Measurements from ENCODE around the gene MAN2B2. TPM values are rescaled to one million over a fixed set of nuclear protein-coding genes. Genes with fewer than 3 reads are reported as not detected.

MAN2B2 gene
- total RNA-seq, 4 donors from 2014 or later = 9.0 to 23.3 (median 14.3) TPM

DNA sequence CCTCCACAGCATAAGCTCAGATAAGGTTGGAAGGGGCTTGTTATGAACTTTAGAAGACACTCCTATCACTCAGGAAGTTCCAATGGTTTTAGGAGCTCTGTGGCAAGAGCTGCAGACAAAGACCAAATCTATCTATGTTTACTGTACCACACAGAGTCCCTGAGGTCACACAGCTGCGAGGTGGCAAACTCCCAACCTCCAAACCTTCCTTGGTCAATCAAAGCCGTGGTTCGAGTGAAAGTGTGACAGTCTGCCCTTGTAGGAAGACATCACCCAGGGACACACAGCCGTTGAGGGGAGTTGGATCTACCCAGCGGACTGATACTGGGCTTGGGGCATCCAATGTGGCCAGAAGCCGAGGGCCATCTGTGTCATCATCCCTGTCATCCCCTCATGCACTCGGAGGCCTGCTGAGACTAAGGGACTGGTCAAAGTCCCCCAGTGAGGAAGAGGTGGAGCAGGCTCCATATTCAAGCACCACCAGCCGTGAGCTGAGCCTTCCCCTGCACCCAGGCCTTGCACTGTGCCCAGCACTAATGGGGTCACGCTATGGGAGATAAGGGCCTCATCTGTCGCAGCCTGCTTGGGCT, 26.8 kb downstream of the MAN2B2 start:
- WGBS, 2 donors = 75 to 79% methylated on average over 8 to 9 of the region's 10 CpGs
- no peak for TF ChIP-seq POLR2A (IDR thresholded peaks at IDR 0.05)
- TF ChIP-seq, protein P1, sequence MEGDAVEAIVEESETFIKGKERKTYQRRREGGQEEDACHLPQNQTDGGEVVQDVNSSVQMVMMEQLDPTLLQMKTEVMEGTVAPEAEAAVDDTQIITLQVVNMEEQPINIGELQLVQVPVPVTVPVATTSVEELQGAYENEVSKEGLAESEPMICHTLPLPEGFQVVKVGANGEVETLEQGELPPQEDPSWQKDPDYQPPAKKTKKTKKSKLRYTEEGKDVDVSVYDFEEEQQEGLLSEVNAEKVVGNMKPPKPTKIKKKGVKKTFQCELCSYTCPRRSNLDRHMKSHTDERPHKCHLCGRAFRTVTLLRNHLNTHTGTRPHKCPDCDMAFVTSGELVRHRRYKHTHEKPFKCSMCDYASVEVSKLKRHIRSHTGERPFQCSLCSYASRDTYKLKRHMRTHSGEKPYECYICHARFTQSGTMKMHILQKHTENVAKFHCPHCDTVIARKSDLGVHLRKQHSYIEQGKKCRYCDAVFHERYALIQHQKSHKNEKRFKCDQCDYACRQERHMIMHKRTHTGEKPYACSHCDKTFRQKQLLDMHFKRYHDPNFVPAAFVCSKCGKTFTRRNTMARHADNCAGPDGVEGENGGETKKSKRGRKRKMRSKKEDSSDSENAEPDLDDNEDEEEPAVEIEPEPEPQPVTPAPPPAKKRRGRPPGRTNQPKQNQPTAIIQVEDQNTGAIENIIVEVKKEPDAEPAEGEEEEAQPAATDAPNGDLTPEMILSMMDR (IDR thresholded peaks at IDR 0.05) = no peak
- H3K27ac ChIP-seq = no peak overlapping the region
- no peaks in the 10 kb centered on the region for H3K27me3 ChIP-seq
- H3K4me3 ChIP-seq = no peak overlapping the region
- H3K9me3 ChIP-seq = peaks cover 0 to 11% (median 5%) of the 10 kb centered on the region in 3 donors
- peaks cover 16 to 100% (median 21%) of the 10 kb centered on the region in 3 donors for H3K36me3 ChIP-seq
- no peaks in the 10 kb centered on the region for H3K4me1 ChIP-seq
- intact Hi-C loops (cut with DNase I) = no loop called here
- DNase-seq = no peak

DNA sequence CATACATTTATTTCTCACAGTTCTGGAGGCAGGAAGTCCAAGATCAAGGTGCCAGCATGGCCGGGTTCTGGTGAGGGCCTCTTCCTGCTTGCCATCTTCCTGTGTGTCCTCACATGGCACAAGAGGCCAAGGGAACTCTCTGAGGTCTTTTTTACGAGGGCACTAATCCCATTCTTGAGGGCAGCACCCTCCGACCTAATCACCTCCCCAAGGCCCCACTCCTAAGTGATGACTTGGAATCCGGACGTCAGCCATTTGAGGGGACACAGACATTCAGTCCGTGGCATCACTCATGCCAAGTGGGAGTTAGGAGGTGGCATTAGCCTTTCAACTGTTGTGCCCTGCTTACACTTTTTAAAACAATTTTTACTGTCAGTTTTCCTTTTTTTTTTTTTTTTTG, 27.3 kb downstream of the MAN2B2 start:
- H3K4me3 ChIP-seq = no peak overlapping the region
- peaks cover 16 to 100% (median 21%) of the 10 kb centered on the region in 3 donors for H3K36me3 ChIP-seq
- H3K27ac ChIP-seq = no peak overlapping the region
- H3K4me1 ChIP-seq = no peaks in the 10 kb centered on the region
- TF ChIP-seq, protein P1 (IDR thresholded peaks at IDR 0.05) = no peak
- TF ChIP-seq POLR2A (IDR thresholded peaks at IDR 0.05) = no peak
- intact Hi-C loops (cut with DNase I) = no loop called here
- H3K9me3 ChIP-seq = peaks cover 0 to 11% (median 5%) of the 10 kb centered on the region in 3 donors
- DNase-seq = no peak
- 89 to 95% methylated on average over 4 to 6 of the region's 6 CpGs for WGBS, 2 donors
- no peaks in the 10 kb centered on the region for H3K27me3 ChIP-seq

DNA sequence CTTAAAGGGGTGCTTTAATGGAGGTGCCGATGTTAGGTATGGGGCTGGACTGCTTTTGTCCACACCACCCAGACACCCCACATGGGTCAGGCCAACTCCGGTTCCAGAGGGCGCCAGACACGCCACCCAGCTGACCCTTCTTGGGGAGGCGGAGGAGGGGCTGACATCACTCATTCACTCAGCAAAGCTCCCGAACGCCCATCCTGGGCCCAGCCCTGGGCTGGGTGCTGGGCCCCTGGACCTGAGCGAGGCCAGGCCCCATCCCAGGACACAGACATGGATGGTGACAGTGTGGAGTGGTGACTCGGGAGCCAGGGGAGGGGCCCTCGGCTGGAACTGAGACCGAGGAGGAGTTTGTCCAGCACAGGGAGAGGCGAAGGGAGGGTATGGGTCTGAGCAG, 28.1 kb downstream of the MAN2B2 start:
- intact Hi-C loops (cut with DNase I) = no loop called here
- H3K27ac ChIP-seq = no peak overlapping the region
- peaks cover 0 to 11% (median 5%) of the 10 kb centered on the region in 3 donors for H3K9me3 ChIP-seq
- 95 to 100% methylated on average over 3 to 4 of the region's 12 CpGs for WGBS, 2 donors
- H3K4me3 ChIP-seq = no peak overlapping the region
- TF ChIP-seq, protein P1 (IDR thresholded peaks at IDR 0.05) = no peak
- H3K4me1 ChIP-seq = no peaks in the 10 kb centered on the region
- peaks cover 16 to 100% (median 21%) of the 10 kb centered on the region in 3 donors for H3K36me3 ChIP-seq
- no peak for DNase-seq
- no peaks in the 10 kb centered on the region for H3K27me3 ChIP-seq

DNA sequence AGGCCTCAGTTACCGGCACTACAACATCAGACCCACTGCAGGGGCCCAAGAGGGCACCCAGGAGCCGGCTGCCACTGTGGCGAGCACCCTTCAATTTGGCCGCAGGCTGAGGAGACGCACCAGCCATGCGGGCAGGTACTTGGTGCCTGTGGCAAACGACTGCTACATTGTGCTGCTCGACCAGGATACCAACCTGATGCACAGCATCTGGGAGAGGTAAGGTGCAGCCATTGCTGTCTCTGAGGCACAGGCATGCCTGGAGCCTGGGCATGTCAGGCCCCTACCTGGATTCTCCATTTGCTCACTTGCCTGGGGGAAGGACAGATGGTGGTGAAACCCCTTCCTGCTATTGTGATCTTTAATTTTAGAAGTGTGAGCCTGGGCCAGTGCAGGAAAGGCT, 30.1 kb downstream of the MAN2B2 start:
- Histone ChIP-seq H3K27me3 (no peaks in the 10 kb centered on the region), H3K9me3 (peaks cover 0 to 11% (median 5%) of the 10 kb centered on the region in 3 donors), H3K4me1 (no peaks in the 10 kb centered on the region), H3K36me3 (peaks cover 16 to 100% (median 29%) of the 10 kb centered on the region in 3 donors), H3K4me3 (no peak overlapping the region), H3K27ac (no peak overlapping the region)
- 92 to 100% methylated on average over 1 to 2 of the region's 8 CpGs for WGBS, 2 donors
- intact Hi-C loops (cut with DNase I) = no loop called here
- DNase-seq = no peak
- TF ChIP-seq, protein P1 (IDR thresholded peaks at IDR 0.05) = no peak
- no peak for TF ChIP-seq POLR2A (IDR thresholded peaks at IDR 0.05)

DNA sequence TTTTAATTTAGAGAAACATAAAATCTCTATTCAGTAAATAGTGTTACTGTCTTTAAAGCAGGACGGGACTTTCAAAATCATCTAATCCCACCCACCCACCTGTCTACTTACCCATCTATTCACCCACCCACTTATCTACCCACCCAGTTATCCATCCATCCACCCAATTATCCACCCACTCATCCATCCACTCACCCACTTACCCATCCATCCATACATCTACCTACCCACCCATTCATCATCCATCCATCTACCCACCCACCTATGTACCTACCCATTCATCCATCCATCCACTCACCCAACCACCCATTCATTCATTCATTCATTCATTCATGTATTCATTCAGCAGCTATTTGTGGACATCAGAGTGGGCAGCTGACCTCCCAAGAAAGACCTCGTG, 30.6 kb downstream of the MAN2B2 start:
- H3K27ac ChIP-seq = no peak overlapping the region
- 93 to 100% methylated on average over 2 of the region's 2 CpGs for WGBS, 2 donors
- TF ChIP-seq, protein P1 (IDR thresholded peaks at IDR 0.05) = no peak
- TF ChIP-seq POLR2A (IDR thresholded peaks at IDR 0.05) = no peak
- H3K36me3 ChIP-seq = peaks cover 16 to 100% (median 32%) of the 10 kb centered on the region in 3 donors
- no peaks in the 10 kb centered on the region for H3K27me3 ChIP-seq
- H3K4me3 ChIP-seq = no peak overlapping the region
- intact Hi-C loops (cut with DNase I) = no loop called here
- no peak for DNase-seq
- no peaks in the 10 kb centered on the region for H3K4me1 ChIP-seq
- H3K9me3 ChIP-seq = peaks cover 0 to 11% (median 5%) of the 10 kb centered on the region in 3 donors
